PFSK-1 (cell line): Measurements from ENCODE around the gene CRY2.
A peak's percentile ranks its signal among the peaks of the same experiment; 100 is the strongest.

ENCODE experiments used
- FOXP2 ChIP-seq: optimal IDR thresholded peaks from 2 replicates; pipeline ENCODE3; 2011; ENCODE audit warnings: borderline replicate concordance, control low read depth, inconsistent platforms; ENCODE audit not compliant: insufficient read depth; ENCODE audit errors: extremely low read length, extremely low read depth
- POLR2AphosphoS5 ChIP-seq: IDR thresholded peaks from 2 replicates; pipeline ENCODE4 v1.6.1; 2012; ENCODE audit warnings: low read depth, mild to moderate bottlenecking, control low read depth, low read length, moderate library complexity
- REST ChIP-seq, 2 experiments: IDR thresholded peaks; 2 replicates each; pipeline versions ENCODE4 v1.6.1 to v1.8.0; 2011 to 2012; ENCODE audit warnings: low read depth in 2 of 2, low read length in 2 of 2, control low read depth in 1 of 2, inconsistent platforms in 1 of 2, mild to moderate bottlenecking in 1 of 2, moderate library complexity in 1 of 2; ENCODE audit not compliant: insufficient read depth in 1 of 2
- SIN3A ChIP-seq: IDR thresholded peaks from 2 replicates; pipeline ENCODE4 v1.6.1; 2012; ENCODE audit warnings: mild to moderate bottlenecking, low read length, moderate library complexity, borderline replicate concordance; ENCODE audit not compliant: insufficient read depth
- TAF1 ChIP-seq: IDR thresholded peaks from 2 replicates; pipeline ENCODE4 v1.6.1; 2012; ENCODE audit warnings: low read length, control low read depth, borderline replicate concordance; ENCODE audit not compliant: insufficient read depth

Gene CRY2

DNA sequence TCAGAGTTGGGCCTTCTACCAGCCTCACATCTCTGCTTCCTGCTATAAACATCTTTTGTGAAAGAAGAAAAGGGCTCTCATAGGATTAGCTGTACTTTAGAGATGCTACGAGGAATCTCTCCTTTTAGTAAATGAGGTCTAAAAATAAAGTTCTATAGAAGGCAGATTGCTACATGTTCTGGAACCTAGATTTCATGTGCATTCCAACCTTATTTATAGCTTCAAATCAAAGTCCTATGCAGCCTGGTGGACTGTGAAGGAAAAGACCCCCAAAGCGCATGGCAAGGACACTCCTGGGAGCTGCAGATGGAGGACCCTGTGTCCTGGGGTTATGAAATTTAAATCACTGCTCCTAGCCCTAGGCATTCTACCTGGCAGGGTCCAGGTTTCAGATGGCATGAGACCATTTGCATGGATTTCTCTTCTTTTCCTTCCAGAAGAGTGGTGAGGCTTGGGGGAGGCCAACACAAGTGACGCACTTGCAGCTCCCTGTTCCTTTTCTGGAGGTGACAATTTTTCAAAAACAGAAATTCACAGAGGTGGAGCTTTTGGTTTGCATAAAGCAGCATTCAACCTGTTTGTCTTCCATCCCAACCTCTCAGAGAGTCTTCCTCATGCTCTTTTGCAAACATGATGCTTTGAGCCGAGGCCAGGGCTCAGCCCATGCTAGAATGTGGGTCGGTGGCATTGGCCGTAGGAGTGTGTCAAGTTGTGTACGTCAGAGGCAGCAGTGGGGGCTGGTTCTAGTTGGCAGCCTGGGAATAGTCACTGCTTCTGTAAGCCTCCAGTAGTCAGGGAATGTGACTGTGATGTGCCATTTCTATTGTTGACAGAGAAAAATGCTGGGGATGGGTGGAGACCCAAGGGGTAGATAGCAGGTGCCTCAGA is 6.3 kb downstream of the CRY2 start:
- TF ChIP-seq FOXP2 (no peak), TAF1 (no peak), POLR2AphosphoS5 (no peak), SIN3A (no peak), REST (IDR thresholded peaks at IDR 0.05; ENCODE audit: insufficient read depth in 1 of 2, low read depth in 2 of 2, low read length in 2 of 2) (no peak)

GRCh38 chr11:45855308-45855707 is 8.0 kb downstream of the CRY2 start:
- TF ChIP-seq POLR2AphosphoS5 = no peak
- no peak for TF ChIP-seq FOXP2
- no peak for TF ChIP-seq TAF1
- TF ChIP-seq SIN3A = no peak
- no peak for TF ChIP-seq REST (IDR thresholded peaks at IDR 0.05; ENCODE audit: insufficient read depth in 1 of 2, low read depth in 2 of 2, low read length in 2 of 2)

DNA sequence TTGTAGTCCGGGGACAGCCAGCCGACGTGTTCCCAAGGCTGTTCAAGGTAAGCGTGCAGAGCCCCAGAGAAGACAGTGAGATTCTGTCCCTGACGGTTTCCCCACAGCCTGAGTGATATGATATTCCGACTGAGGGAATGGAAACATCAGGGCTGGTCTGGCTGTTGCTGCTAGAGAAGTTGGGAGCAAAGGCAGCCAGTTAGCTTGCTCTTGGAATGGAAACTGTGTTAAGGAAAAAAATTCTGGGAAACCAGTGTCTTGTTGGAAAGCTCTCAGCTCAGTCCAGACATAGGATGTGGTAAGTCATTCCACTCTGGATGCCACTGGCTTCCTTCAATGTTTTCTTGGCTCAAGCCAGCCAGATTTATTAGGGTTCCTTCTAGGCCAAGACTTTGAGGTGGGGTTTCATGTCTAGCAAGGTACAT is 8.8 kb downstream of the CRY2 start:
- TF ChIP-seq REST (IDR thresholded peaks at IDR 0.05; ENCODE audit: insufficient read depth in 1 of 2, low read depth in 2 of 2, low read length in 2 of 2) (no peak), SIN3A (no peak)

- TF ChIP-seq POLR2AphosphoS5 (0 out of 2 replicates have a peak, but pooled peaks have one; percentile 30), REST (IDR thresholded peaks at IDR 0.05; ENCODE audit: insufficient read depth in 1 of 2, low read depth in 2 of 2, low read length in 2 of 2) (peak in 1 of 2 experiments; percentile 61; a peak in 2 of 4 replicates), FOXP2 (no peak), SIN3A (peak; percentile 78; the same call in 1 of the 2 replicates)
These were observed 10.7 kb downstream of the CRY2 start for GRCh38 chr11:45857961-45858474.

DNA sequence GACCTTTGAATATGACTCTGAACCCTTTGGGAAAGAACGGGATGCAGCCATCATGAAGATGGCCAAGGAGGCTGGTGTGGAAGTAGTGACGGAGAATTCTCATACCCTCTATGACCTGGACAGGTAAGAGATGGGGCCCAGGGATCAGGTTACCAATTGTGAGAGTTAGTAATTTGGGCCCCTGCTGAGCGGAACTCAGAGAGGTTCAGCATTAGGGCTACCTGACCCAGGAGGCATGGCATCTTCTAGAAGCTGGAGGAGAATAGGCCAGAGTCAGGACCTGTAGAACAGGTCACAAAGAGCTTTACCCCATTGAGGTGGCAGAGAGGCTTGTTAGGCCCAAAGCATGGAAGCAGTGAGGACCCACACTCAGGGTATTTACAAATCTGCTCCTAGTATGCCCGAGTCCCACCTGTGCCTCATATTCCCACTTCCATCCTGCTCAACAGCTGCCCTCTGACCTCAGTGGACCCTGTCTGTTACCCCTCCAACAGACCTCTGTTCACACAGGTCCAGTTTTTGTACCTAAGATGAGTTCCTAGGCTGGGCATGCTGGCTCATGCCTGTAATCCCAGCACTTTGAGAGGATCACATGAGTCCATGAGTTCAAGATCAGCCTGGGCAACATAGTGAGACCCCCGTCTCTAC is 11.6 kb downstream of the CRY2 start:
- no peak for TF ChIP-seq REST (IDR thresholded peaks at IDR 0.05; ENCODE audit: insufficient read depth in 1 of 2, low read depth in 2 of 2, low read length in 2 of 2)
- TF ChIP-seq TAF1 = no peak
- TF ChIP-seq SIN3A = no peak
- no peak for TF ChIP-seq FOXP2
- no peak for TF ChIP-seq POLR2AphosphoS5
